Activated CD8-positive, alpha-beta memory T cell treated with anti-CD3 and anti-CD28 coated beads for 4 hours (primary cell): ENCODE measurements around the gene BMERB1.

Source experiments
- DNase-seq, 2 donors: peaks; one replicate each; pipeline ENCODE4 v3.0.0-alpha.2; 2020; ENCODE audit warnings: low read depth in 2 of 2

The BMERB1 gene

GRCh38 chr16:15498427-15499175 is 64.2 kb downstream of the BMERB1 start:
- no peak for DNase-seq

DNA sequence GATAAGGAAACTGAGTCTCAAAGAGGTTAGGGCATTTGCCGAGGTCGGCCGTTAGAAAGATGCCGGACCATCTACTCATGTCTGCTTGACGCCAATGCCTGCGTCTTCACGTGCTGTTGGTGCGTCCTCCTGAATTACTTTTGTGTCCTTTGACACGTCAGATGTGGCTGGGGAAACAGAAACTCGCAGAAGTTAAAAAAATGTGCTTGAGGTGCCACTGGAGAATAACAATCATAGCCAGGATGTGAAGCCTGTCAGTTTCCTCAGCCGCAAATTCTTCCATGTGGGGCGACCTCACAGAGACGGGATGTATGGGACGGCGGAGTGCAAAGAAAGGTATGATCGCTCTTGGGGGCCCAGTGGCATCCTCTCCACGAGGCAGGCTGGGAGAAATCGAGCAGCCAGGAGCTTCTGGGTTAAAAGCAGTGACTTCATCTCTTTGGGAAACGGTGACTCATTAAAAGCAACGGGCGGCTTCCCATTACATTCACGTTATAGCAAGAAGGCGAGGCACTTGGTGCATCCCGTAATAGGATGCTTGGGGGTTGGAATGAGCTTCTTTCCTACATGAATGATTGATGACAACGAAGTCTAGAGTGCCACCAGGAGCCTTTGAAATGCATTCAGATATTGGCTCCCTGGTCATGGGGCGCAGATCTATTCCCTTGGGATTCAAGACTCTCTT is 67.8 kb downstream of the BMERB1 start:
- no peak for DNase-seq

DNA sequence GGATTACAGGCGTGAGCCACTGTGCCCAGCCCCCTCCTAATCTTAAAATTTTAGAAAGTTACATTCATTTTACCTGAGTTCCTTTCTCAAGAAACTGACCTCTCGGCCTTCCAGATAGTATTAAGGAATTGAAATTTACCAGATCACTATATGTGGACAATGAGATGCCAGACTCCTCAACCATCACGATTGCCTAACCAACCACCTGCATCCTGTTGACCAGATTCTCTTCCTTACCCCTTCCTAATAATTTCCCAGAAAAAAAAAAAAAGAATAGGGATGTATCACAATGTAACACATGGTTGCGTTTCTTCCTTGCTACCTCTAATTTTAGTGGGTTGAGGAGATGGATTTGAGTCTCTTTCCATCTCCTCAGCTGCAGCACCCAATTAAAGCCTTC is 72.1 kb downstream of the BMERB1 start:
- no peak for DNase-seq

DNA sequence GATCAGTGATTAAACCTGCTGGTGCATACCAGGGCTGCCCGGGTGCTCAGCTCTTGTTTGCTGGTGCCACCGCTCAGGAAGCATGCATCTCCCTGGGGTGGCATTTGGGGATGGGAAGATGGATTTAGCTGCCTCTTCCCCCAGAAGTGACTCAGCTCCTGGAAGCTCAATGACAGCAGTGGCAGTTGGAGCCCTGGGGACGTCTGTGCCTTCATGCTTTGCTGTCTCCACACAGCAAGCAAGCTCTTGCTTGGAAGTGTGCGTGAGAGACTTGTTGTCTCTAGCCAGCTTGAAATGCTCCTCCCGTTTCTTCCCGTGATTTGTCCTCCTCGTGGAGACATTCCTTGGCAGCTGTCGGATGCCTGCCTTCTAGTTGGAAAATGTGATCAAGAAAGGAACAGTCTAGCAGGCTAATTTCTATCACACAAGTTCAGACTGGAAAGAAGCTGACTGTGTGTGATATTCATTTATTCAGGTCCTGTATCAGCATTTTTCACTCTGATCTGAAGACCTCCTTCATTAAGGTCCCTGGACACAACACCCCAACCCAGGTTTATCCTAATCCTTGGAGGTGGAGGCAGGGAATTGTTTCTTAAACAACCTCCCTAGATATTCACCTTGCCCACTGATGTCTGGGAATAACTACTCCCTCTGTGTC is 73.0 kb downstream of the BMERB1 start:
- DNase-seq, result no peak

DNA sequence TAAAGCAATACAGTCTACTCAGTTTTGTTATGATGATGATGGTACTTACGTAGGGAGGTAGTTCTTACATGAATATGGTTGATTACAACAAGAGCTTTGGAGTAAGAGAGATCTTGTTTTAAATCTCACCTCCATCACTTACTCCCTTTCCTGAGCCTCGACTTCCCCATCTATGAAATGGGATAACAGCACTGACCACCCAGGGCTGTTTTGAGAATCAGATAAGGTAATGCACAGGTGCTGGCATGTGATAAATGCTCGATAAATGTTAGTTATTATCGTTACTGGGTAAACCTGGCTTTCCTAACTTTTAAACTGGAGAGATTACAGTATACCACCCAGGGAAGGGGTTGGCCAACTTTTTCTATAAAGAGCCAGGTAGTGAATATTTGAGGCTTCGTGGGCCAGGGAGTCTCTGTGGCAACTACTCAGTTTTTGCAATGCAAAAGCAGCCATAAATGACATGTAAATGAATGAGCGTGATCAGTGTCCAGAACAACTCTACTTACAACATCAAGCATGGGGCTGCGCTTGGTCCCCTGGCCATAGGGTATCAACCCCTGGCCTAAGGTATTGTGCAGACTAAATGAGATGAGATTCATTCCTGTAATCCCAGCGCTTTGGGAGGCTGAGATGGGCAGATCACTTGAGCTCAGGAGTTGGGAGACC is 73.7 kb downstream of the BMERB1 start:
- no peak for DNase-seq

- no peak for DNase-seq
Measured at GRCh38 chr16:15509051-15509592, 74.7 kb downstream of the BMERB1 start.

DNA sequence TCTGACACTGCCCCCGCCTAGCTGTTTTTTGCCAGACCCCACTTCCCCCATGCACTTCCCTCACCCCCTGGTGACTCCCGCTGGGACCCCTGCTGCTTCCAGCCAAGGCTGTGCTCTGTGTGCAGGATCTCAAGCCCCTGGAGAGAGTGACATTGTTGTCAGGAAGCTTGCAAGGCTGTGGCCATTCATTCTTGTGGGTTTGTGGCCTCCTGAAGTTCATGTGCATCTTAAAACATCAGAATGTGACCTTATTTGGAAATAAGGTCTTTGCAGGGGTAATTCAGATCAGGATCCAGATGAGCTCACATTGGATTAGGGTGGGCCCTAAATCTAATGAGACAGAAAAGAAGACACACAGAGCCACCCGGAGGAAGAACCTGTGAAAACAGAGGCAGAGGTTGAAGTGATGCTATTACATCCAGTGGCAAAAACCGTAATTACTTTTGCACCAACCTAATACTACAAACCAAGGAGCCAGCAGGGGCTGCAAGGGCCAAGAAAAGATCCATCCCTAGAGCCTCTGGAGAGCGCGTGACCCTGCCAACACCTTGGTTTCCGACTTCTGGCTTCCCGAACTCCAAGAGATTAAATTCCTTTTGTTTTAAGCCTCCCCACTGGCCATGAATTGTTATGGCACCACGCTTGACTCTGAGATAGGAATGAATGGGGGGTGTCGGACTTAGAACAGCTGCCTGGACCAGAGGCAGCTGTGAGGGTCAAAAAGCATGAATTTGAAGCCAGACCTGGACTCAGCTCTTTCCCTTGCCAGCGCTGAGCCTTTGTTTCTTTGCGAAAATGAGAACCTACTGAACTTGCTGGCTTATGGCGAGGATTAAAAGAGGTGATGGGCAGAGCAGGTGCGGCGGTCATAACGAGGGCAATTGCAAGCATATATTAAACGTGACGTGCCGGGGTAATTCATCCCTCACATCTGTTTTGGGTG is 75.5 kb downstream of the BMERB1 start:
- no peak for DNase-seq

DNA sequence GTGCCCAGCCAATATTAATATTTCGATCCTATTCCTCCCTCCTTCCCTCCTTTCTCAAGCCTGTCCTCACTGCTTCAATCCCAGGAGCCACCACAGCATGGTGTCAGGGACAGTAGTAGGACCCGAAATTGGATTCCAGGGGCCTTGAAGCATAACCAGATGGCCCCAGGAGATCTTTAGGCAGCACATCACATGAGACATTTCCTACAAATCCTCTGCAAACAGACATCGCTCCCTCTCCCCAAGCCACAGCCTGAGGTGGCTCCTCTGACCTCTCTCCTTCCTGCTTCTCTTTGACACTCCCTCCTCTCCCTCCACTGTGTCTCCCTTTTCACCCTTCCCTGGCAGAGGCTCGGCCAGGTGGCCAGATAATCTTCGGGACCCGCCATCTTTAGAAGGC is 76.6 kb downstream of the BMERB1 start:
- DNase-seq, result no peak

GRCh38 chr16:15511759-15512487 is 77.5 kb downstream of the BMERB1 start:
- no peak for DNase-seq

DNA sequence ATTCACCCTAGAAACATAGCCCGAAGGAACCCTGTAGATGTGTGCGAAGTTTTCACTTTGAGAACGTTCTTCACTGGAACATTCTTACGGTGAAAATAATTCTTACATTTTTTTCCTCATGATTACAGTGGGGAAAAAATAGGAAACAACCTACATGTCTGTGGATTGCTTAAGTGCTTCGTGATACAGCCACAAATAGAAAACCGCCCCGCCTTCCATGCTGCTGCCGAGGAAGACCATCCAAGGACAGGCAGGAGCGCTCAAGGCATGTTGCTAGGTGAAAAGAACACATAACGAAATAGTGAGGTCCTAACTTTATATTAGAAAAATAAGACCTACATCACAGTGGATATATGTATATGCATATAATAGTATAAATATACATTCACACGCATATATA is 78.8 kb downstream of the BMERB1 start:
- no peak for DNase-seq

DNA sequence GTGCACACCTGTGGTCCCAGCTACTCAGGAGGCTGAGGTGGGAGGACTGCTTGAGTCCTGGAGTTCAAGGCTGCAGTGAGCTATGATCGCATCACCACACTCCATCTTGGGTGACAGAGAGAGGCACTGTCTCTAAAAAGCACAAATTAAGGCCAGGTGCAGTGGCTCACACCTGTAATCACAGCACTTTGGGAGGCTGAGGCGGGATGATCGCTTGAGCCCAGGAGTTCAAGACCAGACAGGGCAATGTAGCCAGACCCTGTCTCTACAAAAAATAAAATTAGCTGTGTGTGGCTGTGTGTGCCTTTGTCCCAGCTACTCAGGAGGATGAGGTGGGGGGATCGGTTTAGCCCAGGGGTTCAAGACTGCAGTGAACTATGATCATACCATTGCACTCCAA is 81.6 kb downstream of the BMERB1 start:
- DNase-seq, result no peak

- no peak for DNase-seq
Measured at GRCh38 chr16:15516609-15517008, 82.2 kb downstream of the BMERB1 start.

- no peak for DNase-seq
Measured at GRCh38 chr16:15517743-15518377, 83.5 kb downstream of the BMERB1 start.

DNA sequence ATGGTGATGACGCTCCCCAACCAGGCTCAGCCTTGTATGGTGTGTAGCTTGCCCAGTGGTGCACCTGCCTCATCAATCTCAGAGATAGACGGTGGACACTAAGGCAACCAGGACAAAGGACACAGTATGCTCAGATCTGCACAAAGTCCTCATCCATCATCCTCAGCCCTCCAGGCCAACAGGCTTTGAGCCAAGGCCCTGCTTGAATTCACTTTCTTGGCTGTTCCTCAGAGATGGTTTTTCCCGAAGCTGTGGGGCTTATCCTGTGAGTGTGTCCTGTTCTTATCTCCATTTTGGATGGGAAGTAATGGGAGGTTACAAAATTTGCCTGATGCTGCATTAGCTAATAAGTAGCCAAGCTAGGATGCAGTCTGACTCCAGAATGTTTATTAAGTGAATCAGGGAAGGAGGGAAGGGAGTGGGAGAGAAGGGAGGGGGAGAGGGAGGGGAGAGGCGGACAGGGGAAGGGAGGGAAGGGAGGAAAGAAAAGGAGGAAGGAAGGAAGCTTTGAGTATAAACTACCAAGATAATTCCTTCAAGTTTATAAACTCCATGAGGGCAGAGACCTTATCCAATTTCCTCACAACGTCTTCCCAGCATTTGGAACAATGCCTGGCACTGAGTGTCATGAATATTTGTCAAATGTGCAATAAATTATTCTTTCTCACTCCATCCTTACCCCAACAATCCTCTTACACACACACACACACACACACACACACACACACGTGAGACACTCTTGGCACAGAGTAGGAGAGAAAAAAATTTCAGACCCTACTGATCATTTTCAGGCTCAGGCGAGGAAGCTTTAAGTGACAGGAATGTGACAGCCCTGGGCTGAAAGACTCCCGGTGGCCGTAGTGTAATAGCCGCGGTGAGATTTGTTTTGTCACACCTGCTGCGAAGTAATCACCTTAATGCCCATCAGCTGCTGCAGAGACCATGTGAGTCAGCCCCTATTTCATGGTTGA is 84.3 kb downstream of the BMERB1 start:
- DNase-seq, result no peak

- no peak for DNase-seq
Measured at GRCh38 chr16:15519790-15520189, 85.4 kb downstream of the BMERB1 start.

GRCh38 chr16:15521390-15521757 is 87.0 kb downstream of the BMERB1 start:
- no peak for DNase-seq

- no peak for DNase-seq
Measured at GRCh38 chr16:15521758-15522509, 87.5 kb downstream of the BMERB1 start.

- no peak for DNase-seq
Measured at GRCh38 chr16:15523092-15523541, 88.7 kb downstream of the BMERB1 start.
